ENCODE measurements around the gene ENDOD1. TPM values are rescaled to one million over a fixed set of nuclear protein-coding genes. Genes with fewer than 3 reads are reported as not detected.

ENDOD1 gene
- total RNA-seq, 1 experiment from 2014 or later: 28.2 TPM

DNA sequence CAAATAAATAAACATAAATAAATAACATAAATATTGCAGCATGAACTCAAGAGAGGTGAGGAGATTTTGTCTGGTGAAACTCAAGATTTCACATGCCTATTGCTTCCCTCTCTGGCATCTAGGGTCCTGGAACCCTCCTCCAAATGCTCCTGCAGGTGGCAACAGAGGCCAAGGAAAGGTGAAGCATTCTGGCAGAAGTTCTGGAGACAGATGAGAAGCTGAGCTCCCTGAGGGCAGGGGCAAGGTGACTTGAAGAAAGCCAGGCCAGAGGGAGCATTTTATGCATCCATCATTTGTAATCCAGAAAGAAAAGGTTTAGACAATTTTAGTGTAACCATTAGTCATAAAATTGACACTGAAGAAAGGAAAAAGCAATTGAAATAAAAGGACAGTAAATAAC is 64.9 kb downstream of the ENDOD1 start:
- no peak overlapping the region for H3K27ac ChIP-seq (ENCODE audit: low read length)
- ChIA-PET POLR2A (no interaction called here), CTCF (interaction anchor here (0.5 to 2.5 kb wide), 5 partner anchors 12 to 637 kb away, joined by 3 to 9 read pairs (median 3); no protein-coding TSS in a partner anchor)
- no peak overlapping the region for H3K4me3 ChIP-seq (ENCODE audit: low read depth in 2 of 2, low read length in 2 of 2)
- TF ChIP-seq, protein P1, sequence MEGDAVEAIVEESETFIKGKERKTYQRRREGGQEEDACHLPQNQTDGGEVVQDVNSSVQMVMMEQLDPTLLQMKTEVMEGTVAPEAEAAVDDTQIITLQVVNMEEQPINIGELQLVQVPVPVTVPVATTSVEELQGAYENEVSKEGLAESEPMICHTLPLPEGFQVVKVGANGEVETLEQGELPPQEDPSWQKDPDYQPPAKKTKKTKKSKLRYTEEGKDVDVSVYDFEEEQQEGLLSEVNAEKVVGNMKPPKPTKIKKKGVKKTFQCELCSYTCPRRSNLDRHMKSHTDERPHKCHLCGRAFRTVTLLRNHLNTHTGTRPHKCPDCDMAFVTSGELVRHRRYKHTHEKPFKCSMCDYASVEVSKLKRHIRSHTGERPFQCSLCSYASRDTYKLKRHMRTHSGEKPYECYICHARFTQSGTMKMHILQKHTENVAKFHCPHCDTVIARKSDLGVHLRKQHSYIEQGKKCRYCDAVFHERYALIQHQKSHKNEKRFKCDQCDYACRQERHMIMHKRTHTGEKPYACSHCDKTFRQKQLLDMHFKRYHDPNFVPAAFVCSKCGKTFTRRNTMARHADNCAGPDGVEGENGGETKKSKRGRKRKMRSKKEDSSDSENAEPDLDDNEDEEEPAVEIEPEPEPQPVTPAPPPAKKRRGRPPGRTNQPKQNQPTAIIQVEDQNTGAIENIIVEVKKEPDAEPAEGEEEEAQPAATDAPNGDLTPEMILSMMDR (IDR thresholded peaks at IDR 0.05): peak; percentile 76
- TF ChIP-seq SIN3A (IDR thresholded peaks at IDR 0.05; ENCODE audit: borderline replicate concordance, insufficient read depth, low read depth, low read length): no peak
- H3K9me3 ChIP-seq (ENCODE audit: control insufficient read depth, insufficient read depth, low read depth, low read length): no peaks in the 10 kb centered on the region
- no peaks in the 10 kb centered on the region for H3K27me3 ChIP-seq (ENCODE audit: control insufficient read depth, insufficient read depth, low read length)
- no peaks in the 10 kb centered on the region for H3K36me3 ChIP-seq (ENCODE audit: control insufficient read depth, insufficient read depth, low read length)
- in situ Hi-C loops (cut with HindIII; ENCODE audit: low pct_unique_long_range_greater_than_20kb, low sequenced_read_pairs): no loop called here
- intact Hi-C loops (cut with micrococcal nuclease; ENCODE audit: unreplicated experiment): loop anchor here (1.0 to 10.0 kb wide), 2 partner anchors 180 to 610 kb away; partner anchors contain the start of genes CWC15 and KDM4D
- BruUV-seq (replicated peaks): no TSS peak
- DNase-seq (ENCODE audit: low read depth, low spot score) (no peak), ATAC-seq (no peak)
- H3K4me1 ChIP-seq (ENCODE audit: control insufficient read depth, insufficient read depth, low read length): peaks cover 11% of the 10 kb centered on the region

DNA sequence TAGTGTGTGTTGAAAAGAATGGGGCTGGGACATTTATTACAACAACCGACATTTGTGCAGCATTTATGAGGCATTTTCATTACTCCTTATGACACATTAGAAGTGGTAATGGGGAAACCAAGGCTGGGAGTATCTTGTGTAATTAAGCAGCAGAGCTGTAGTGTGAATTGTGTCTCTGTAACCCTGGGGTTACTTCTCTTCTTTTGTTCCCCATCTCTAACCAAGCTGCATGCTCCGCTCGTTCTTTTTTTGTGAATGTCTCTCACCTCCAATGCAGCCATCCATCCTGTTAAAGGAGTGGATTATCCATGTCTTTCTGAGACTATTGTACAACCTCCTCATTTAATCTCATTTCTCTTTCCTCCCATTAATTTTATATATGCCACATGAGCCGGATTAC is 65.7 kb downstream of the ENDOD1 start:
- Histone ChIP-seq H3K9me3 (ENCODE audit: control insufficient read depth, insufficient read depth, low read depth, low read length) (no peaks in the 10 kb centered on the region), H3K4me3 (ENCODE audit: low read depth in 2 of 2, low read length in 2 of 2) (no peak overlapping the region), H3K27me3 (ENCODE audit: control insufficient read depth, insufficient read depth, low read length) (no peaks in the 10 kb centered on the region), H3K27ac (ENCODE audit: low read length) (no peak overlapping the region), H3K36me3 (ENCODE audit: control insufficient read depth, insufficient read depth, low read length) (no peaks in the 10 kb centered on the region), H3K4me1 (ENCODE audit: control insufficient read depth, insufficient read depth, low read length) (peaks cover 3% of the 10 kb centered on the region; the same call in 1 of the 2 replicates)
- in situ Hi-C loops (cut with HindIII; ENCODE audit: low pct_unique_long_range_greater_than_20kb, low sequenced_read_pairs): no loop called here
- ChIA-PET CTCF (interaction anchor here (2.5 kb wide), 1 partner anchor 550 kb away, joined by 9 read pairs; no protein-coding TSS in a partner anchor), POLR2A (no interaction called here)
- DNase-seq (ENCODE audit: low read depth, low spot score) (no peak), ATAC-seq (no peak)
- BruUV-seq (replicated peaks): no TSS peak
- intact Hi-C loops (cut with micrococcal nuclease; ENCODE audit: unreplicated experiment): loop anchor here (5.0 to 10.0 kb wide), 2 partner anchors 181 to 1272 kb away; partner anchors contain the start of genes CWC15 and KDM4D
- TF ChIP-seq POLR2AphosphoS5 (IDR thresholded peaks at IDR 0.05; ENCODE audit: low read depth, low read length): no peak
- no peak for TF ChIP-seq TCF7L2 (IDR thresholded peaks at IDR 0.05; ENCODE audit: low read depth, low read length)
- TF ChIP-seq, protein P1 (IDR thresholded peaks at IDR 0.05): no peak
- TF ChIP-seq, protein P2, sequence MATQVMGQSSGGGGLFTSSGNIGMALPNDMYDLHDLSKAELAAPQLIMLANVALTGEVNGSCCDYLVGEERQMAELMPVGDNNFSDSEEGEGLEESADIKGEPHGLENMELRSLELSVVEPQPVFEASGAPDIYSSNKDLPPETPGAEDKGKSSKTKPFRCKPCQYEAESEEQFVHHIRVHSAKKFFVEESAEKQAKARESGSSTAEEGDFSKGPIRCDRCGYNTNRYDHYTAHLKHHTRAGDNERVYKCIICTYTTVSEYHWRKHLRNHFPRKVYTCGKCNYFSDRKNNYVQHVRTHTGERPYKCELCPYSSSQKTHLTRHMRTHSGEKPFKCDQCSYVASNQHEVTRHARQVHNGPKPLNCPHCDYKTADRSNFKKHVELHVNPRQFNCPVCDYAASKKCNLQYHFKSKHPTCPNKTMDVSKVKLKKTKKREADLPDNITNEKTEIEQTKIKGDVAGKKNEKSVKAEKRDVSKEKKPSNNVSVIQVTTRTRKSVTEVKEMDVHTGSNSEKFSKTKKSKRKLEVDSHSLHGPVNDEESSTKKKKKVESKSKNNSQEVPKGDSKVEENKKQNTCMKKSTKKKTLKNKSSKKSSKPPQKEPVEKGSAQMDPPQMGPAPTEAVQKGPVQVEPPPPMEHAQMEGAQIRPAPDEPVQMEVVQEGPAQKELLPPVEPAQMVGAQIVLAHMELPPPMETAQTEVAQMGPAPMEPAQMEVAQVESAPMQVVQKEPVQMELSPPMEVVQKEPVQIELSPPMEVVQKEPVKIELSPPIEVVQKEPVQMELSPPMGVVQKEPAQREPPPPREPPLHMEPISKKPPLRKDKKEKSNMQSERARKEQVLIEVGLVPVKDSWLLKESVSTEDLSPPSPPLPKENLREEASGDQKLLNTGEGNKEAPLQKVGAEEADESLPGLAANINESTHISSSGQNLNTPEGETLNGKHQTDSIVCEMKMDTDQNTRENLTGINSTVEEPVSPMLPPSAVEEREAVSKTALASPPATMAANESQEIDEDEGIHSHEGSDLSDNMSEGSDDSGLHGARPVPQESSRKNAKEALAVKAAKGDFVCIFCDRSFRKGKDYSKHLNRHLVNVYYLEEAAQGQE (IDR thresholded peaks at IDR 0.05; ENCODE audit: insufficient read depth in 1 of 2, low read depth in 2 of 2, low read length in 1 of 2): no peak
- TF ChIP-seq SIN3A (IDR thresholded peaks at IDR 0.05; ENCODE audit: borderline replicate concordance, insufficient read depth, low read depth, low read length): no peak
